ENCODE results near the gene DYRK2.

The DYRK2 gene

DNA sequence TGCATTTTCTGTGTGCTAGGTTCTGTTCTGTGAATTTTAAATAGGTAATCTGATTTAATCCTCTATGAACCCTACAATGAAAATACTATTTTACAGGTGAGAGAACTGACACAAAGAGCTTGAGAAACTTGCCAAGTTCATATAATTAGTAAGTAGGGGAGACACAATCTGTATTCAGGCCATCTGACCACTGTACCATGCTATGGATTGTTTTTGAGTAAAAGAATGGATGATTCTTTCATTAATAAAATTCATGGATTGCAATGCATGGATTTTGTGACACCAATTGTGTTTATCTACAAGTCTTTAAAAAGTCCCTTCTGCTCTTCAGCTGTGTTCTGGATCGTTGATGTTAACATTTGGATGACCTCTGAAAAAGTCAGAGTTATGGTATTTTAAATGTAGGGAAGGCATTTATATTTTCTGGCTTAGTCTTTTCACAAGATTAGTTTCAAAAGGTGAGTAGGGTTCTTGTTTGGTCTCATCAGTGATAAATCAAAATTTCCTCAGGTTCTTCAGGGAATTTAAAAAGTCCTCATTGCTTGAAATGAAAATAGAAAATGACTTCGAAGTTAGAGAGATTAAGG lies 15.4 kb upstream of the DYRK2 start:
- Mint-ChIP-seq H3K4me1 (peaks cover 61% of the 10 kb centered on the region), H3K36me3 (peaks cover 8% of the 10 kb centered on the region), H3K27ac (no peak overlapping the region), H3K9me3 (peaks cover 5% of the 10 kb centered on the region), H3K4me3 (no peak overlapping the region)
- DNase-seq (ENCODE audit: low spot score in 2 of 2) (no peak), ATAC-seq (no peak)

DNA sequence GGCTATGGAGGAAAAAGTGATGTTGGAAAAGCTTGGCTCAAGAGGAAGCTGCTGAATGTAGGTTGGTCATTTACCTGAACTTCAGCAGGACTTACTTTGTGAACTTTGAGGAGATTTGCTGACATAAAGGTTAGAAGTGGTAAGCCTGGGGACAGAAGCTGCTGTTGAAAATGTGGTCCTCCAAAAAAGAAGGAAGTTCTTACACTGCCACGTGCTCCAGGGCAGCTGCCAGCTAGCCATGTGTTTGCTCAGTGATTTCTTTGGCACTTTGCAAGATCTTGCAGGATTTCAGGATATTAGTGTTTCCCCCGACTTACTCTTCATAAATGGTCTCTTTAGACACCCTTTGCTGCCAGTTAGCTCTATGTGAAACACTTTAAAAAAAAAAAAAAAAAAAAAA lies 14.8 kb upstream of the DYRK2 start:
- DNase-seq (ENCODE audit: low spot score in 2 of 2), result peak in 1 of 2 donors; percentile 48
- peaks cover 5% of the 10 kb centered on the region for H3K9me3 Mint-ChIP-seq
- no peak overlapping the region for H3K27ac Mint-ChIP-seq
- no peak overlapping the region for H3K4me3 Mint-ChIP-seq
- no peak for ATAC-seq
- peaks cover 55% of the 10 kb centered on the region for H3K4me1 Mint-ChIP-seq
- peaks cover 8% of the 10 kb centered on the region for H3K36me3 Mint-ChIP-seq

DNA sequence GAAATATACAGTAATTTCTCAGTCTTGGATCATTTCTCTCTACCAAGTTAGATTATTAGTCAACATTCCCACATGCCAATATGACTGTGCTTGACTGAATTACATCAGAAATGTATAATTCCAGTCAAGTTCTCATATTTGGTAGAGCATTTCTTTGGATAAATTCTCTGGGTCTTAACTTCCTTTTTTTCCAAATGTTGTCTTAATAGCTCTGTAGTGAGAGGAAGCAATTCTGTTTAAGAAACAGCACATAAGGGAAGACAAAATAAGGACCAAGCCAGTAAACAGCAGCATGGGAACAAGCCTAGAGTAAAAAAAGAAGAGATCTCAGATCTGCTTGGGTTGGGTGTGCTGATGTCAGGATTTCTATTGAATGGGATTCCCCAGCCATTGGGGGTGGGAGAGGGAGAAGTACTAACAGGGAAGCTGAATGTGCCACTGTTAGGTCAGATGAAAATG lies 14.2 kb upstream of the DYRK2 start:
- peak overlapping the region; percentile 18 for H3K27ac Mint-ChIP-seq
- no peak for DNase-seq (ENCODE audit: low spot score in 2 of 2)
- H3K4me3 Mint-ChIP-seq, result no peak overlapping the region
- H3K36me3 Mint-ChIP-seq, result peaks cover 8% of the 10 kb centered on the region
- ATAC-seq, result peak; percentile 61
- peaks cover 2% of the 10 kb centered on the region for H3K9me3 Mint-ChIP-seq
- peaks cover 48% of the 10 kb centered on the region for H3K4me1 Mint-ChIP-seq

DNA sequence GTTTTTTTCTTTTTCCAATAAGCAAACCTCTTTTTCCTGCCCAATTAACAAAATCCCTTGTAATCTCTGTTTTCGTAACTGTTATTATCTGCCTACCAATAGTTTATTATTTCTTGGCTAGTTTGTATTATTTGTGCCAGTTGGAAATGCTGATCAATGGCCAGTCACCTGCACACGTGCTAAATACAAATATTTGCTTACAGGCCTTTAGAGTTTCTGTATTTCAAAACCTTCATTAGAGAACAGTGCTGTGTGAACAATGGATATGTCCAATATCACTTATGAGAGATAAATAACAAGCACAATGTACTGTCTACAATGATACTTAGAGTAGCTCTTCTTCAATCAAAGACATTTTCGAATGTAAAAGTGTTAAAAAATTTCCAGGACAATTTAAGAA lies 10.8 kb upstream of the DYRK2 start:
- Mint-ChIP-seq H3K4me3 (no peak overlapping the region), H3K4me1 (peaks cover 29% of the 10 kb centered on the region)

GRCh38 chr12:67638694-67639093 lies 9.9 kb upstream of the DYRK2 start:
- H3K27ac Mint-ChIP-seq, result no peak overlapping the region
- peaks cover 23% of the 10 kb centered on the region for H3K4me1 Mint-ChIP-seq
- H3K4me3 Mint-ChIP-seq, result no peak overlapping the region
- H3K36me3 Mint-ChIP-seq, result no peaks in the 10 kb centered on the region
- ATAC-seq, result peak; percentile 77
- H3K9me3 Mint-ChIP-seq, result no peaks in the 10 kb centered on the region
- no peak for DNase-seq (ENCODE audit: low spot score in 2 of 2)

More for the DNA sequence above, 10.8 kb upstream of the DYRK2 start:
- H3K36me3 Mint-ChIP-seq, result no peaks in the 10 kb centered on the region
- ATAC-seq (no peak), DNase-seq (ENCODE audit: low spot score in 2 of 2) (no peak)
- no peaks in the 10 kb centered on the region for H3K9me3 Mint-ChIP-seq
- H3K27ac Mint-ChIP-seq, result no peak overlapping the region

- Mint-ChIP-seq H3K27ac (no peak overlapping the region), H3K9me3 (no peaks in the 10 kb centered on the region), H3K36me3 (no peaks in the 10 kb centered on the region), H3K4me1 (peaks cover 10% of the 10 kb centered on the region), H3K4me3 (no peak overlapping the region)
- DNase-seq (ENCODE audit: low spot score in 2 of 2), result no peak
- ATAC-seq, result no peak
Observed at GRCh38 chr12:67640863-67641262, 7.7 kb upstream of the DYRK2 start.

DNA sequence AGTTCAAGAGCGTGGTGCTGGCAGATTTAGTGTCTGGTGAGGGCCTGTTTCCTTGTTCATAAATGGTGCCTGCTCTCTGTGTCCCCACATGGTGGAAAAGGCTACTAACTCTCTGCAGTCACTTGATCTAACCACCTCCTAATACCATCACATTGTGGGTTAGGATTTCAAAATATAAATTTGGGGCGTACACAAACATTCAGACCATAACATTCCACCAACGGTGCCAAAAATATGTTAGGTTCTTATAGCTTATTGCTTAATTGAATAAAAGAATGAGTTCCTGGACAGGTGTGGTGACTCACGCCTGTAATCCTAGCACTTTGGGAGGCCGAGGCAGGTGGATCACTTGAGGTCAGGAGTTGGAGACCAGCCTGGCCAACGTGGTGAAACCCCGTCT lies 3.4 kb upstream of the DYRK2 start:
- Mint-ChIP-seq H3K36me3 (peaks cover 13% of the 10 kb centered on the region), H3K9me3 (no peaks in the 10 kb centered on the region), H3K4me1 (peaks cover 23% of the 10 kb centered on the region), H3K27ac (no peak overlapping the region), H3K4me3 (no peak overlapping the region)
- ATAC-seq (no peak), DNase-seq (ENCODE audit: low spot score in 2 of 2) (no peak)

GRCh38 chr12:67645601-67646000 lies 2.9 kb upstream of the DYRK2 start:
- H3K4me1 Mint-ChIP-seq, result peaks cover 27% of the 10 kb centered on the region
- no peak overlapping the region for H3K4me3 Mint-ChIP-seq
- H3K27ac Mint-ChIP-seq, result no peak overlapping the region
- H3K9me3 Mint-ChIP-seq, result no peaks in the 10 kb centered on the region
- ATAC-seq (no peak), DNase-seq (ENCODE audit: low spot score in 2 of 2) (no peak)
- H3K36me3 Mint-ChIP-seq, result peaks cover 18% of the 10 kb centered on the region

DNA sequence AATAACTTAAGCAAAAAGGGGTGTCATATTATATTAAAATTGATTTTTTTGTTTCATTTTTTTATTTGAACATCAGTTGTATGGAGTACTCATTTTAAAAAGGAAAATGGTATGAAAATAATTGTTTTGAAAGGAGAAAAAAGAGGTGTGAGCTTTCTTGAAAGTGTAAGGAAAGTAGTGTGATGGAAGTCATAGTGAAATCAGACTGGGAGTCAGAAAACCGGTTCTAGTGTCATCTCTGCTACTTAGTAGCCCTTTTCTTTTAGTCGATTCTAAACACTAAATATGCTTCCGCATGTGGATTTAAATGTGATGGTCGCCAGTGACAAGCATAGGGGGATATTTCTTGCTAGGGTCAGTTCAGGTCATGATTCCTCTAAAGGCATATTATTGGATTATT lies 1.8 kb upstream of the DYRK2 start:
- H3K4me1 Mint-ChIP-seq, result peaks cover 38% of the 10 kb centered on the region
- H3K36me3 Mint-ChIP-seq, result peaks cover 28% of the 10 kb centered on the region
- DNase-seq (ENCODE audit: low spot score in 2 of 2), result no peak
- no peak for ATAC-seq
- H3K27ac Mint-ChIP-seq, result peak overlapping the region; percentile 87
- no peaks in the 10 kb centered on the region for H3K9me3 Mint-ChIP-seq
- peak overlapping the region; percentile 100 for H3K4me3 Mint-ChIP-seq

GRCh38 chr12:67647181-67647798 lies 1.3 kb upstream of the DYRK2 start:
- Mint-ChIP-seq H3K36me3 (peaks cover 28% of the 10 kb centered on the region), H3K27ac (peak overlapping the region; percentile 87), H3K4me3 (peak overlapping the region; percentile 100), H3K9me3 (no peaks in the 10 kb centered on the region), H3K4me1 (peaks cover 33% of the 10 kb centered on the region)
- ATAC-seq (no peak), DNase-seq (ENCODE audit: low spot score in 2 of 2) (no peak)

DNA sequence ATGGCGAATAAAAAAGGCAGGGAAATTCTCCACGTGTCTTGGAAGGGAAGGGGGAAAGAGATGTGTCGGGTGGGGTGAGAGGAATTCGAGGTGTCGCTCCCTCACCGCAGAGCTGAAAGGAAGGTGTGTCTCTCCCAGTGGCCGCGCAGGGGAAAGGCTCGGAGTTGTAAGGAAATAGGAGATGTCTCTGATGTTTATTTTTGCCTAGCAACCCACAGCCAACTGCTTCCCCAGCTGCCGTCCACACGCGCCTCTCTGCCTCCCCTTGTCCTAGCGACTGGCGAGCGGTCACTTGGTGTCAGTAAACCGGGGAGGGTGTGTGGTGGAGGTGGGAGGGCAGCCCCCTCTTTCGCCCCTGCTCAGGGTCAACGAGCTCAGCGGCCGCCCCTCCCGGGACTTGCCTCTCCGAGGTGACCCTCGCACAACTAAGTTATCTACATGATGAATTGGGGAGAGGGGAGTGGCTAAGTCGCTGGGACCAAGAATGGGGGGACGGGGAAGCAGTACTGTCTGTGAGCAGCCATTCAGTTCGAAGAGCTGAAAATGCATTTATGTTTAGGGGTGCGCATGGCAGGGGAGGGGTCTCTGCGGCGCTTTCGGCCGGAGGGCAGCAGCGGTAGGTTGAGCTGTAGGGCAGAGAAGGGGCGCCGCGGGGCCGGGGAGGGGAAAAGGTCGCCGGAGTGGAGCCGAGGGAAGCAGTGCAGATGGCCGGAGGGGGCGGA lies 585 bp upstream of the DYRK2 start:
- H3K9me3 Mint-ChIP-seq, result no peaks in the 10 kb centered on the region
- H3K27ac Mint-ChIP-seq, result peak overlapping the region; percentile 87
- peak overlapping the region; percentile 100 for H3K4me3 Mint-ChIP-seq
- peaks cover 28% of the 10 kb centered on the region for H3K36me3 Mint-ChIP-seq
- ATAC-seq, result peak; percentile 4
- DNase-seq (ENCODE audit: low spot score in 2 of 2), result peak; percentile 15 to 80
- H3K4me1 Mint-ChIP-seq, result peaks cover 29% of the 10 kb centered on the region

GRCh38 chr12:67649261-67649569 lies 670 bp downstream of the DYRK2 start:
- H3K36me3 Mint-ChIP-seq, result peaks cover 28% of the 10 kb centered on the region
- H3K4me3 Mint-ChIP-seq, result peak overlapping the region; percentile 100
- no peaks in the 10 kb centered on the region for H3K9me3 Mint-ChIP-seq
- peaks cover 42% of the 10 kb centered on the region for H3K4me1 Mint-ChIP-seq
- peak overlapping the region; percentile 93 for H3K27ac Mint-ChIP-seq
- ATAC-seq (peak; percentile 53), DNase-seq (ENCODE audit: low spot score in 2 of 2) (peak; percentile 23 to 73)

DNA sequence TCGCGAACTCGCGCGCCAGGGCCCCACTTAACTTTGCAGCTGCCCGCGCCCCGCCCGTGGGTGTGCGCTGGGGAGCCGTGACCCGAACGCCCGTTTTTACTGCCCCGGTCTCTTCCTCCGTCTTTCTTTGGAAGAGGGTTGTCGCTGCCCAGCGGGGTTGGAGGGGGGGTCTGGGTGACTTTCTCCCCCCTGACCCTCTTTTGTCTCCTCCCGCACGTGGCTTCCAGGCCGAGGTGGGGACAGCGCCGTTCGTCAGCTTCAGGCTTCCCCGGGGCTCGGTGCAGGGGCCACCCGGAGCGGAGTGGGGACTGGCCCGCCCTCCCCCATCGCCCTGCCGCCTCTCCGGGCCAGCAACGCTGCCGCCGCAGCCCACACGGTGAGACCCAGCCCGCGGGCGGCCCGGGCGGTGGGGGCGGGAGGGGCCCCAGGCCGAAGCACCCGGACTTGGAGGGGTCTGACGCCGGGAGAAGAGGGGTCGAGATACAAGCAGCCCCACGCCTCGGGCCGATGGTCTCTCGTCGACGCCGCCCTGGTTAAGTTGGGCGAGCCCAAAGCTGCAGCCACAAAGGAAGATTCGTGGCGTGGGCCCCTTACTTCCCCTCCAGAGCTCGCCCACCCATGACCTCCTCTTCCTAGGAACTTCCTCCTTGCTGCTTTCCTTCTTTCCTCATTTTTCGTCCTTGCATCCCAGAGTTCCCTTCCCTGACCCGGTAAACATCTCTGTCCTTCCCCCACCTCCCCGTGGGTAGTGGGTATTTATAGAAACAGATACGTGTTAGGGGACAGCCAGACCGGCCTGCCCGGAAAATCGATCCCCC lies 1.2 kb downstream of the DYRK2 start:
- peaks cover 47% of the 10 kb centered on the region for H3K4me1 Mint-ChIP-seq

GRCh38 chr12:67650388-67651131 lies 2.0 kb downstream of the DYRK2 start:
- H3K4me1 Mint-ChIP-seq, result peaks cover 55% of the 10 kb centered on the region
- ATAC-seq (no peak), DNase-seq (ENCODE audit: low spot score in 2 of 2) (no peak)
- no peaks in the 10 kb centered on the region for H3K9me3 Mint-ChIP-seq
- peak overlapping the region; percentile 100 for H3K4me3 Mint-ChIP-seq
- peaks cover 28% of the 10 kb centered on the region for H3K36me3 Mint-ChIP-seq
- H3K27ac Mint-ChIP-seq, result peak overlapping the region; percentile 93

More for the DNA sequence above, 1.2 kb downstream of the DYRK2 start:
- ATAC-seq (peak; percentile 43), DNase-seq (ENCODE audit: low spot score in 2 of 2) (peak; percentile 25 to 75)
- peak overlapping the region; percentile 100 for H3K4me3 Mint-ChIP-seq
- no peaks in the 10 kb centered on the region for H3K9me3 Mint-ChIP-seq
- peaks cover 28% of the 10 kb centered on the region for H3K36me3 Mint-ChIP-seq
- peak overlapping the region; percentile 93 for H3K27ac Mint-ChIP-seq

Measured in stimulated activated effector memory CD8-positive, alpha-beta T cell treated with anti-CD3 and anti-CD28 coated beads, Interleukin-12 subunit alpha, Interleukin-12 subunit beta, amount 100 ng/mL, for 72 hours (primary cell).